ENCODE measurements around the gene ZIC1. TPM values are rescaled to one million over a fixed set of nuclear protein-coding genes. Genes with fewer than 3 reads are reported as not detected.

Gene ZIC1
- total RNA-seq, 2 donors from 2014 or later: 0.19 TPM; not detected in 1

GRCh38 chr3:147462856-147463255 lies 53.7 kb downstream of the ZIC1 start:
- no peak for DNase-seq
- TF ChIP-seq CTCF (IDR thresholded peaks at IDR 0.05): no peak
- intact Hi-C loops (cut with DNase I): no loop called here
- no peaks in the 10 kb centered on the region for H3K4me1 ChIP-seq
- H3K4me3 ChIP-seq: no peak overlapping the region
- no peak overlapping the region for H3K9ac ChIP-seq (ENCODE audit: low read depth in 2 of 2, low read length in 2 of 2)
- H3K27ac ChIP-seq: no peak overlapping the region
- H3K27me3 ChIP-seq: no peaks in the 10 kb centered on the region
- no peaks in the 10 kb centered on the region for H3K36me3 ChIP-seq
- no peaks in the 10 kb centered on the region for H3K9me3 ChIP-seq

Other genes starting within 250 kb of the ZIC1 start
- not detected for gene ZIC4, start 2.8 kb upstream of the ZIC1 start, total RNA-seq

All from colonic mucosa (tissue), 4 donors.